CD4-positive, alpha-beta T cell treated with Interleukin-15 for 1 hour (primary cell): ENCODE data around the gene CFAP54.
A peak's percentile ranks its signal among the peaks of the same experiment; 100 is the strongest.
"Not testable (repeated sequence)": the region's sequence is repeated elsewhere in the genome, so short reads cannot be mapped to it uniquely, and the experiment has no call there.

Source experiments
- DNase-seq: peaks from one replicate; pipeline ENCODE4 v3.0.0-alpha.2; 2020

The CFAP54 gene

DNA sequence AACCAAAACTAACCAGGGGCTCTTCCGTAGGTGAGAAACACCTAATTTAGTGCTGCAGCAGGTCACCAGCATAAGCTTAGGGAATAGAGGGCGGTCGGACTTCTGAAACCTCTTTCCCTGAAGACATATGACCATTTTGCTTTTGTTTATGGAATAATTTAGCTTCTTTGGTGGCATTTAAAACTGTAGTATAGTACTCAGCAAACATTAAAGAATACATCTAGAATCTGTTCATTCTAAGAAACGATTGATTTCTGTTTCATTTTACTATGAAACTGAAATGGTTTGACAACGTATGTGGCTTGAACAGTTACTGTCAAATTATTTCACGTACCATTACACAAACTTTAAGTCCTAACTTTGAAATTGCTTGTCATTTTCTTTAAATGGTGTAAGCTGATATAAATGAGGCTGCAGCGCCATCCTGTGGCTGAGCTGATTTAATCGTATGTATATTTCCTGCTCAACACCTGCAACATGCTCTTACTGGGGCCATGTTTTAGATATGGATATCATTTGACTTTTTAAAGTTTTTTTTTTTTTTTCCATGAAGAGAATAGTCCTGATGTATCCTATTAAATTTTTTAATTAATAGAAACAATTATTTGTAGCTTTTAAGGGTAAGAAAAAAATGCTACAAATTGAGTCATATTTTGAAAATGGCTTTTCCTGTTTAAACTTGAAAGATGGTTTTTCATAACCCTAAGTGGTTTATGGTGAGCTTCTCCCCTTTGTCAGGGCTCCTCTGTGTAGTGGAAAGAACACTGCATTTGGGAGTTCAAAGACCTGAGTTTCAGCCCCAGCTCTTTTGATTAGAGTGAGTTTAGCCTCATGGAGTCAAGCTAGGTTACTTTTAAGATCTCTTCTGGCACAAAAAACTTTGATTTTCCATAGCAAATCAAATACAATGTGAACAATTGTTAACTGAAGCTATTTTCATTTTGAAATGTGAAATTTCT, 27.4 kb downstream of the CFAP54 start:
- peak; percentile 78 for DNase-seq

DNA sequence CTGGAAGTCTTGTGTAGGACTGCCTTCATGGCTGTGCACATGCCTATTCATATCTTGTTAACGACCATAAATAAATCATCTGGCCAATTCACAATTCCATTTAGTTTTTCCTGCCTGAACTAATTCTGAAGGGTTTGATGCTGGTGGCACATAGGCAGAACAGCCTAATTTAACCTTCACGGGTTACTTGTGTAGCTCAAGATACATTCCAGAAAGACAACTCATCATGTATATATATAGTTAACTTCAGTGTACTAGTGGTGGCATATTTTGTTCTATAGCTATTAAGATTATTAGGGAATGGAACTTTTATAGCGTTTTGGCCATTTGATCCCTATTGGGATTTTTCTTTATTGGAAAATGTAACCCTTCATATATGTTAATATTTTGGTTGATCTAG, 31.4 kb downstream of the CFAP54 start:
- DNase-seq = no peak

DNA sequence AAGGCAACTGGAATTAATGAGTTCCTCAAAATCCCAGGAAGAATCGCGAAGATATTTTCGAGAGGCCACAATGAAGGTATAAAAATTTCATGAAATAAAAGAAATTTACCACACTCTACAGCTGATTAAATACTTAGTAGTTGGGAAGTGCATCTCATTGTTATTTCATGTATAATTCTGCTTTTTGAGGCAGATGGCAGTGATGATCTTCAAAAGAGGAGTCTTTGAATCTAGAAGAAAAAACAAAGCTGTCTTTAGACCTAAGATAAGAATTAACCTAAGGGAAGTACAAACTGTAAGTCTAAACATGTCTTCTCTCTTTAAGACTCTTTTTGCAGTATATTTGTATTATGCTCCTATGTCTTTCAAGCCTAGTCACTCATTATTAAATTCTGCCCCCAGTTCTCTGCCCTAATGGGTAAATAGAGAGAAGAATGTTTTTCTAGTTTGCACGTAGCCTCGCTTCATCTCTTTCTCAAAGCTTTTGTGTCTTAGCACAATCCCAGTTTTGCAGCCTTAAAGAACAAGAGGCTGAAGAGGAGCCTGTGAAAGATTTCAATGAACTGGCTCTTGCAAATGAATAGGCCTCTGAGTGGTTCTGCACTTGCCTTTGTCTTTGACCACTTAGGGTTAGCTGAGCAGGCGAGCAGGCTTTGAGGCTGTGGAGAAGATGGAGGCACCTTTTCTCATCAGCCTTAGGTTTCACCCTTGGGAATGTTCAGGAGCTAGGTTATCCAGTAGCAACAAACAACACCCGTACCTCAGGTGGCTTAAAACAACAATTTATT, 32.7 kb downstream of the CFAP54 start:
- no peak for DNase-seq

DNA sequence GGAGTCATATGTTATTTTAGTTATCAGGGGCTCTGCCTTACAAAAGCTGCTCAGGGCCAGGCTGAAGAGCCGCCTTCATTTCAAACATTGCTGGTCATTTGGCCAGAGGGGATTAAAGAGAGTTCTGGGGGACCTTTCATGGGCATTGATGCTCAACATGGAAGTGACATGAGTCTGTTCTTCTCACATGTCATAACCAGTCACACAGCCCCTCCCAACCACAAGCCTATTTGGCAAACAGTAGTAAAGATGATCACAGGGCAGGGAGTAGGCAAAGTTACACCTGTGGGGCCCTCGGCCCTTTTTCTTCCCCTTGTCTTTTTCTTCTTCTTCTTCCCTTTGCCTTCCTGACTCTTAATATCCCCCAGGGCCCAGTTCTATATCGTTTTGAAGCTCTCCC, 33.3 kb downstream of the CFAP54 start:
- DNase-seq = no peak

DNA sequence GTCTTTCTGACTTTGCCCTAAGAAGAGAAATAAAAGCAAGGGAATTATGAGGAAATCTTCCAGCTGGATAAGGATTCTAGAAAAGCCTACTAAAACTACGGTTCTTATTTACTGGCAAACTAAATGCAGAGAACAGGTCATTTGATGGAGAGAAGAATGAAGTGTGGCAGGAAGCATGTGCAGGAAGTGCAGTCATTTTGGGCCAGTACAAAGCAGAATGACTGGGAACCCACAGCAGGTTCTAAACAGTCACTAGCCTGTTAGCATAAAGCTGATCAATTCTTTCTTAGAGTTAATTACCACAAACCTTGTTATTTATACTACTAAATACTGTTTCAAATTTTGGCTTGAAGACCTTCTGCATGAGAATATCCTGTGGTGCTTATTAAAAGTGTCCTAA, 36.7 kb downstream of the CFAP54 start:
- no peak for DNase-seq

DNA sequence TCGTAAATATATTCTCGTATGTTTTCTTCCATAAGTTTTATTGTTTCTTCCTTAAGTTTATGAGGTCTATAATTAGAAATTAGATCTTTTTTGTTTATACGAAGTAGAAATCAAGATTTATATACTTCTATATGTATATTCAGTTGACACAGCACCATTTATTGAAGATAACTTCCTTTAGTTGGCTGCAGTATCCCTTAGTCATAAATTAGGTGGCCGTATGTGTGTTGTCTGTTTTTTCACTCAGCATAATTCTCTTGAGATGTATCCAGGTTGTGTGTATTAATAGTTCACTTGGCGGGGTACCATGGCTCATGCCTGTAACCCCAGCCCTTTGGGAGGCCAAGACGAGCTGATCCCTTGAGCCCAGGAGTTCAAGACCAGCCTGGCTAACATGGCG, 40.5 kb downstream of the CFAP54 start:
- DNase-seq = no peak

DNA sequence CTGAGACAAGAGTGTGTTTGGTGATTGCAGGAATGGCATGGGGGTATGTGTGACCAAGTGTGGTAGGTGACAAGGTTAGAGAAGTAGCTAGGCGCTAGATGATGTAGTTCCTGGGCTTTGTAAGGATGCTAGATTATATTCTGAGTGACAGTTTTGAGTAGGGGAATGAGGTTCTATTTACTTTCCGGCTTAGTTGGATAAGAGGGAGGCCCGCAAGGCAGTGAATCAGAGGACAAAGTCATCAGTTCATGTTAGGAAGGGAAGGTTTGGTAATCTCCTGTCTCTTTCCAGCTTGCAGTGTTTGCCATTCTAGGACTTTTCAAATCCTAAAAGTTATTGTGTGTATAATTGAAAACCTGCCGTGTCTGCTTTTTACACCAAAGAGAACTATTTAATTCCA, 45.0 kb downstream of the CFAP54 start:
- DNase-seq = no peak

DNA sequence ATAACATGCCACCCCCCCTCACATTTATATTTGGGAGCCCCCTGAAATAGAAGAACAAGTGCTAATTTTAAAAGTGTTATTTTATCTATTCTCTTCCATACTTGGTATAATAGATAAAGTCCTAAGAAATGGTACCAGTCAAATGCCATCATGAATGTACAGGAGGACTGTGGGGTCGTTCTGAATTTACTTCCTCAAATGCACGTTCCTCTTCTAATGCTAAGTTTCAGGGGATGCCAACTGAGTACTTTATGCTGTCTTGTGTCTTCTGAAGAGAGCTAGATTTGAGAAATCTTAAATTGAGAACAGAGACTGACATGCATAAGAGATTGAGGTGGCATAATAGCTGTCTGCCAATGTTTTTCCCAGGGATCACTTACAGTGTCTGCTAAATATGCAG, 59.0 kb downstream of the CFAP54 start:
- DNase-seq = no peak

DNA sequence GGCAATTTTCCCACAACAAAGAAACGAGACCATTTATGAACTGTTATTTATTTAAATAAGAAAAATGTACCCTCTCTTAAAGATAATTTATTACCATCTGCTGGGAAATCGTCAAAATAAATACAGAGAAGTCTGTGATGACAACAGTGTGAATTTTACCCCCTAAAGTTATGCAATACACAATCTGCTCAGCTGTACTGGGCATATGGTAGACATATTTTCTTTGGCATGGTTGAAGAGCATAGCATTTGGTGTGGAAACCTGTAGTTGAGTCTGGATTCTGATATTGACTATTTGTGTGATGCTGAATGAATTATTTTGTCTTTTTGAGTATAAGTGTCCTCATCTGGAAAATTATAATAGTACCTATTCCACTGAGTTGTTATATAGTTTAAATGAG, 60.0 kb downstream of the CFAP54 start:
- no peak for DNase-seq

DNA sequence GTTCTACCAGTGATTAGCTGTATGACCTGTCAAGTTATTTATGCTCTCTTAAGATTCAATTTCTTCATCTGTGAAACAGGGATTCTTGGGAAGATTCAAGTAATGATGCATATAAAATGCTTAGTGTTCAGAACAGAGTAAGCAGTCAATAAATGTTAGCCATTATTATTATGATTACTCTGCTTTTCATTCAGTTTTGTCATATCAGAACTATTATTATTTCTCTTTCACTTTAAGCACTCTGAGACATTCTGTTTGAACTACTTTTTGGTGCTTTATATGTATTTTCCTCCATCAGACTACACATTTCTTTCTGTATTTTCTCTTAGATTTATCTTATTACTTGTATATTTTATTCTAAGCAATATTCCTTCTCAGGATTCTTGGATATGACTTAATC, 81.2 kb downstream of the CFAP54 start:
- no peak for DNase-seq

DNA sequence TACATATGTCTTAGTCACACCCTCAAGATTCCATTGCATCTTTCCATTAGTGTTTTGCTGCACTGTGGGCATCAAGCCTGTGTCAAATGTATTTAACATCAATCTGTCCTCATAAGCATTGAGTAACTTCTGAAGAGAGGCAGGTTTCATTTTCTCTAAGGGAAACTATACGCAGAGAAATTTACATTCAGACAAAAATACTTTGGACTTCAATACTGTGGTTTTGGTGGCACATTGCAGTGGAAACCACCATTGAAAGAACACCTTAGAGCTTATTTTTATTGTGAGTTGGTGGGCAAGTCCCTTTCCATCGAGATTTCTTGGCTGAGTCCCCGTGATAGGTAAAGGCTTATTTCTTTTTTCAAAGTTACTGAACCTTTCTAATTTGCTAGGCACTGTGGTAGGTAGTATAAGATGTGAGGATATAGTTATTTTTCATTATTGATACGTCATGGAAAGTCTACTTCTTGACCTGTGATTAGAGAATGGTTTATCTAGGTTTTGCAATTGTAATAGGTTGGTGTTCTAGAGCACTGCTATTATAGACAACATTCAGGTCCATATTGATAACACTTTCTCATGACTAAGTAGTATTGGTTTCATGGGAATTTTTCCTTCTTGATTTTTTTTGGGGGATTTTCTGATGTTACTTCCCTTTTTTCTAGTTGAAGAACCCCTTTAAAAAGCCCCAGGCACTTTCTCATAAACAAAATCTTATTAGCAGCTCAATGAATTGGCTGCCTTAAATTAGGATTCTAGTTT, 81.9 kb downstream of the CFAP54 start:
- DNase-seq = no peak

DNA sequence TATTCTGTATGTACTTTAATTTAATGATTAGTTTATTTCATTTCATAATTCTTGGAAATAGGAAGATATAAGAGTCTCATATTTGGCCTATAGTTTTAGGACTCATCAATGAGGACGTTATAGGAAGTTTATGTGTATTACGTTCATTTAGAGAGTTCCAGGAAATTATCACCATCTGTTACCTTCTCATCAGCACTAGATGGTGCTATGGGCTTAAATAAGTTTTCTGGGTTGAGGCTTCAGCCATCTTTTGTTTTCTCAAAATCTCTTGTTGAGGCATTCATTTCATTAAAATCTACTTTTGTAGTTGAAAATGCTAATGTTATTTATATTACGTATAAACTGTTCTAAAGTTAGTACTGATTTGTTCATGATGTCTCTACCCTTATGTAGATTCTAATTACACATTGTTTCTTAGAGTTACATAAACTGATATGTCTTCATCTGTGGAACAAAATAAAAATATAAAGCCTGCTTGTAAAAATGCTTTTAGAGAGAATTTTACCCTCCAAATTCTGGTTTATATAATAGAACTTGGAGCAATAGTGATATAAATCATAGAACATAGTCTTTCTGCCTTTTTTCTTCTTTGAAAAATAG, 89.2 kb downstream of the CFAP54 start:
- no peak for DNase-seq

DNA sequence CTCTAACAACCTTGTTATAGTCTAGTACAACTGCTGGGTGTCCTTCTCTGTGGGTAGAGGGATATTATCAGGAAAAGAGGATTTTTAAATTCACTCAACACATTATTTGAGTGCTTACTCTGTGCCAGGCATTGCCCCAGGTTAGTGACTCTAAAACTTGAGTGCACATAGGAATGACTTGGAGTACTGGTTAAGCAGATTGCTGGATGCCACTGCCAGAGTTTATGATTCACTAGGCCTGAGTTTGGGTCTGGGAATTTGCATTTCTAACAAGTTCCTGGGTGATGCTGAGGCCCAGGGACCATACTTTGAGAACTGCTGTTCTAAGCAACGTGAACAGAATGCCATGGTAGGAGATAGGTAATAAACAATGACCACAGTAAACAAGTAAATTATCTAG, 96.6 kb downstream of the CFAP54 start:
- DNase-seq = no peak

DNA sequence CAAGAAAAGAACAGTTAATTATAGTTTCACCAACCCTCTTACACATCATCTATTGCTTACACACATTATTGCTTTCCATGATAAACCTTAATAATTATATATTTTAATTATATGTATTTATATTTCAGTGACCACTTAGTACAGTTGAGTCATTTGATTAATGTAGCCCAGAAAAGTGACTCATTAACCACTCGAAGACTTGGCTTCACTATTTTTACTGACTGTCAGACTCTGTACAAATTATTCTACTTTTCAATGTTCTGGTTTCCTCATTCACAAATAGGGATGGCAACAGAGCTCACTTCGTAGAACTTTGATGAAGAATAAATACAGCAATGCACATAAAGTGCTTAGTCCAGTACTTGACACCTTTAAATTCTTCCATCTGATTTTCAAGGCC, 98.3 kb downstream of the CFAP54 start:
- no peak for DNase-seq

DNA sequence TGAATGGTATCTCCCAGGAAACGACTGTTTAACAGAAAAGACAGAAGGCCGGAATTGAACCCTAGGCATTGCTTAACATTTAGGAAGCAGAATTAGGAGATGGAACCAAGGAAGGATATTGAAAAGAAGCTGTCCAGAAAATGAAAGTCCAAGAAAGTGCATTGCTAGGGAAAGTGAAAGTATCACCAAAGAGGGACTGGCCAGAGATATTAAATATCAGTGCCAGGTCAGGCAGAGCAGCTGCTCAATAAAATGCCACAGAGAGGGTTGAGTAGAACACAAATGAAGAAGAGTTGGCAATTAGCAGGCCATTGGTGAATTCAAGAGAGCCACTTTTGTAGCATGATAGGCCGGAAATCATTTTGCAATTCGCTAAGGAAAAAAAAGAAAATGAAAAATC, 101.6 kb downstream of the CFAP54 start:
- DNase-seq = no peak

DNA sequence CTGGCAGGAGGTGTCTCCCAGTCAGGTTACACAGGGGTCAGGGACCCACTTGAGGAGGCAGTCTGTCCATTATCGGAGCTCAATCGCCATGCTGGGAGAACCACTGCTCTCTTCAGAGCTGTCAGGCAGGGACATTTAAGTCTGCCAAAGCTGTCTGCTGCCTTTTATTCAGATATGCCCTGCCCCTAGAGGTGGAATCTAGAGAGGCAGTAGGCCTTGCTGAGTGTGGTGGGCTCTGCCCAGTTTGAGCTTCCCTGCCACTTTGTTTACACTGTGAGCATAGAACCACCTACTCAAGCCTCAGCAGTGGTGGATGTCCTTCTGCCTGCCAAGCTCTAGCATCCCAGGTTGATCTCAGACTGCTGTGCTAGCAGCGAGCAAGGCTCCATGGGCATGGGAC, 115.0 kb downstream of the CFAP54 start:
- DNase-seq = not testable (repeated sequence)

DNA sequence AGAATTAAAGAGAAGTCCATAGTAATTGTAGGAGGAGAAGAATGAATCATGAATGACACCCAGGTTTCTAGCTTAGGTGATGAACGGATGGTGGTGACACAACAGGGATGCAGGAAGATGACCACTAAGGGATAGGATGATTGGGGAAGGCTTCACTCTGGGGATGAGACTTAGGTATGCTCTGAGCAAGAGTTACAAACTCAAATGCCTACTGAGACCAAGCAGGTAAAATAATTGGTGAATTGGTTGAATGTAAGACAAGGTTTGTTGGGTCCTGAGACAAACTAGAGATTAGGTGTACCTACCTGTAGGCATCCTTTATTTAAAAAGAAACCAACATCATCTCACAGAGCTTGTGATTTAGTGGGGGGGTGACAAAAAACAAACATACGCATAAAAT, 116.3 kb downstream of the CFAP54 start:
- no peak for DNase-seq

DNA sequence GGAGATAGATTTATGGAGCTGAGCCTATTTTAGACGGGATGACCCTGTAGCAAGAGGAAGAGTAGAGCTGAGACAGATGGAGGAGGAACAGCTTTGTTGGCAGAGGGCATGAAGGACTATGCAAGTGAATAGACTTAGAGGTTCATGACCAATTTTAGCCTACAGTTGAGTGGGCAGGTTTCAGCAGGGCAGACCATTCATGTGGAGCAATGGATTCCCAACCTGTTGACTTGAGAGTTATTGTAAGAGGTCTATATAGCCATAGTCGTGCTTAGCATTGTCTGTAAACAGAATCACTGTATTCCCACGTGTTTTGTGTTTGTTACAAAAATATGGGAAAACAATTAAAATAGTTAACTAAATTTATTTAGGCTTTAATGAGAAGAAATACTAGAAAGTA, 116.8 kb downstream of the CFAP54 start:
- no peak for DNase-seq

DNA sequence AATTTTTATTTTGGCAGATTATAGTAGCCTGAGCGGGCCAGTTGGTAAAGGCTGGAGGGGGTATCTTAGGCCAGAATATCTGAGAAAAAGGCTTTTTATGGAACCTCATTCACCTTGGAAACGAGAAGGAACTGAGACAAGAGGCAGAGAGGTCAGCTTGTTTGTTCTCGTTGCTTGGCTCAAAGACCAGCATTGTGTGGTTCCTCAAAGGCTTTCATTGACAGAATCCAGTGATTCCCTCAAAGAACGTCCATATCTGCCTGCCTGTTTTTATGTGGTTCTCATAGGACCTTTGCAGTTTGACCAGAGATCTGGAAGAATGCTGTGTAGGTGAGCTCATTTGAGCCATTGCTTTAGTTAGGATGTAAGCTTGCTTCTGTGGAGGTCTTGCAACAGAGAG, 117.3 kb downstream of the CFAP54 start:
- no peak for DNase-seq

DNA sequence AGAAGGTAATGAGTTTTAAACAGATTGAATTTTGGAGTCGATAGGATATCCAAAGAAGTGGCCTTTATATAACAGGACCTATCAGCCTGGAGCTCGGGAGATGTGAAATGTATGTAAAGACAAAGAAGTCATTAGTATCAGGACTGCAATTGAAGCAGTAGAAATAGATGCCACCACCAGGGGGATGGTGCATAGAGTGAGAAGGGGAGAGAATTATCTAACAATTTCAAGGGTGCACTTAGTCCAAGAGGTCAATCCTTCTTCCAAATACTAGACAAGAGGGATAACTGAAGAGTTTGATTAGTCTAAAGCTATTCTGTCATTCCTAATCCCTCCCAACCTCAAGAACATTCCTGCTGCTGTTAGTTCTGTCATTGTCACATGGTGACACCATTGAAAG, 127.8 kb downstream of the CFAP54 start:
- DNase-seq = no peak

DNA sequence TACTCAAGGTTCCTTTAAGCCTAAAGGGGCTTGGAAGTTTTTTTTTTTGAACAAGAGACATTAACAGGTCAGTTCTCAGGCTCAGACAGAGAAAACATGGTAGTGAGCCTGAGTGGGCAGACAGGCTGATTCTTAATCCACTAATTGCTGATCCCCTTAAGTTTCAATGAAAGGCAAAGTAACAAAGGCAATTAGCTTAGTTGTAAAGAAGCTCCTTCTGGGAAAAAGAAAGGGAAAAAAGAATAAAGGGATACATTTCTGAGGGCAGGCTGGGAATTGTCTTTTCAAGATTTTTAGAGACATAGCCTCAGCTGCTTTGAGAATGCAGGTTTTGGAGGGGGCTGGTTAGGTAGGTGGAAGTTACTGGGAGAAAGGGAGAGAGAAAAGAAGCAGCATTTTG, 133.8 kb downstream of the CFAP54 start:
- no peak for DNase-seq

DNA sequence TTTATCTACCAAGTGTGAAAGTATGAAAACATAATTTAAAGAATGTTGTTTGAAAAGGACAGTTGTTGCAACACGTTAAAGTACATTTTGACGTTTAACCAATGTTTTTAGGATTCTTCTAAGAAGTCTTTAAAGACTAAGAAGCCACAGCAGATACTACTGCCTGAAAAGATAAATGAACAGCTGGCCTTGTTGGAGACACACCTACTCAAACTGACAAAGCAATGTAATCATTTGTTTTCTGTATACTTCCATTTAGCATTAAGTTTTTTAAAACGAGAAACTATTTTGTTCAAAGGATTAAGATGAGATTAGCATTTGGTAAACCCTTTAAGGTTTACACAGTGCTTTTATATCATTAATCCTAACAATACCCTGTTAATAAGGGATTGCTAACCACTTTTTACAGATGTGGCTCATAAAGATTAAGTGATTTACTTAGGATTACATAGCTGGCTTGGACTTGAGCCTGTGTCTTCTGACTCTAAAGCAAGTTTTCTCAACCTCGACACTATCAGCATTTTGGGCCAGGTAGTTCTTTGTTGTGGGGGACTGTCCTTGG, 134.4 kb downstream of the CFAP54 start:
- no peak for DNase-seq

DNA sequence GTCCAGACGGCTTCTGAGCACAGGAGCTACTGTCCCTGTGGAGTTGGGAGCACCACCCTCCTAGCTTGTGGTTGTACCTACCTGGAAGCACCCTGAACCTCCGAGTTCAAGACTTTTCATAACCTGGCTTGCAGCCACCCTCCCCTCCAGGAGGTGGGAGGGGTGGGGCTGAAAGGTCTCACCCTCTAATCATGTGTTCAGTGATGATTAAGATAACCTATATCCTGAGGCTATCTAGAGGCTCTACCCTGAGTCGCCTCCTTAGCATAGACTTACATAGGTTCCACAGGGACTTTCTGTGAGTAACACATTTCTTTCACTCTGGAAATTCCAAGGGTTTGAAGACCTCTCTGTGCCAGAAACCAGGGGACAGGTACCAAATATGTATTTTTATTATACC, 146.5 kb downstream of the CFAP54 start:
- DNase-seq = no peak
